Uterus (tissue), 2 donors: ENCODE measurements around the gene EYS.

Experiments
- POLR2A ChIP-seq, 2 donors: fragments of 450-650 bp; IDR thresholded peaks; one replicate each; pipeline ENCODE4 v1.6.1; 2016; ENCODE audit warnings: antibody characterized with exemption in 2 of 2, mild to moderate bottlenecking in 1 of 2, moderate library complexity in 1 of 2
- TF ChIP-seq, protein P1 (sequence below), 4 experiments: fragments of 200-600 bp in 2 of 4; fragments of 450-650 bp in 2 of 4; sonication (generic) in 2 of 4; IDR thresholded peaks; one replicate each; pipeline ENCODE4 v1.5.1; 2016 to 2019; ENCODE audit warnings: antibody characterized with exemption in 4 of 4, mild to moderate bottlenecking in 2 of 4, moderate library complexity in 1 of 4

DNA sequence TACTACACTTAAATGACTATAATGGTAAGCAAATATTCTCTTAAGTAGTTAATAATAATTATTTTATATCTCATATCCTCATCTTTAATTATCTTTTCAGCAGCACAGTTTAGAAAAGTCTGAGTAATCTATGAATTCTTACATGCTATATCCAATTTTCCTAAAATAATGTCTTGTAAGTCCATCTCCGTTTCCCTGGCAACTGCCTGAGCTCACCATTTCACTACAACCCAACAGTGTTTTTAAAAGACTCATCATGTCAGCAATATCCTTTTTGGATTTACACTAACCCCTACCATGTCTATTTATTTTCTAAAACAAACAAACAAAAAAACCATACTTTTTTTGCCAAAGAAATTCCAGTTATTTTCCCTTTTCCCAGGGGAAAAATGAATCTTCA lies 859.6 kb downstream of the EYS start:
- TF ChIP-seq, protein P1, sequence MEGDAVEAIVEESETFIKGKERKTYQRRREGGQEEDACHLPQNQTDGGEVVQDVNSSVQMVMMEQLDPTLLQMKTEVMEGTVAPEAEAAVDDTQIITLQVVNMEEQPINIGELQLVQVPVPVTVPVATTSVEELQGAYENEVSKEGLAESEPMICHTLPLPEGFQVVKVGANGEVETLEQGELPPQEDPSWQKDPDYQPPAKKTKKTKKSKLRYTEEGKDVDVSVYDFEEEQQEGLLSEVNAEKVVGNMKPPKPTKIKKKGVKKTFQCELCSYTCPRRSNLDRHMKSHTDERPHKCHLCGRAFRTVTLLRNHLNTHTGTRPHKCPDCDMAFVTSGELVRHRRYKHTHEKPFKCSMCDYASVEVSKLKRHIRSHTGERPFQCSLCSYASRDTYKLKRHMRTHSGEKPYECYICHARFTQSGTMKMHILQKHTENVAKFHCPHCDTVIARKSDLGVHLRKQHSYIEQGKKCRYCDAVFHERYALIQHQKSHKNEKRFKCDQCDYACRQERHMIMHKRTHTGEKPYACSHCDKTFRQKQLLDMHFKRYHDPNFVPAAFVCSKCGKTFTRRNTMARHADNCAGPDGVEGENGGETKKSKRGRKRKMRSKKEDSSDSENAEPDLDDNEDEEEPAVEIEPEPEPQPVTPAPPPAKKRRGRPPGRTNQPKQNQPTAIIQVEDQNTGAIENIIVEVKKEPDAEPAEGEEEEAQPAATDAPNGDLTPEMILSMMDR (IDR thresholded peaks at IDR 0.05): no peak
- TF ChIP-seq POLR2A (IDR thresholded peaks at IDR 0.05): no peak
